Stimulated activated CD4-positive, alpha-beta T cell treated with anti-CD3 and anti-CD28 coated beads, Interleukin-2, amount 100 ng/mL, for 48 hours (primary cell): ENCODE measurements around the gene MIR17HG.
"Not testable (repeated sequence)": the region's sequence is repeated elsewhere in the genome, so short reads cannot be mapped to it uniquely, and the experiment has no call there.

ENCODE experiments used
- DNase-seq, 2 donors: peaks; one replicate each; pipeline ENCODE4 v3.0.0-alpha.2; 2020

MIR17HG gene

DNA sequence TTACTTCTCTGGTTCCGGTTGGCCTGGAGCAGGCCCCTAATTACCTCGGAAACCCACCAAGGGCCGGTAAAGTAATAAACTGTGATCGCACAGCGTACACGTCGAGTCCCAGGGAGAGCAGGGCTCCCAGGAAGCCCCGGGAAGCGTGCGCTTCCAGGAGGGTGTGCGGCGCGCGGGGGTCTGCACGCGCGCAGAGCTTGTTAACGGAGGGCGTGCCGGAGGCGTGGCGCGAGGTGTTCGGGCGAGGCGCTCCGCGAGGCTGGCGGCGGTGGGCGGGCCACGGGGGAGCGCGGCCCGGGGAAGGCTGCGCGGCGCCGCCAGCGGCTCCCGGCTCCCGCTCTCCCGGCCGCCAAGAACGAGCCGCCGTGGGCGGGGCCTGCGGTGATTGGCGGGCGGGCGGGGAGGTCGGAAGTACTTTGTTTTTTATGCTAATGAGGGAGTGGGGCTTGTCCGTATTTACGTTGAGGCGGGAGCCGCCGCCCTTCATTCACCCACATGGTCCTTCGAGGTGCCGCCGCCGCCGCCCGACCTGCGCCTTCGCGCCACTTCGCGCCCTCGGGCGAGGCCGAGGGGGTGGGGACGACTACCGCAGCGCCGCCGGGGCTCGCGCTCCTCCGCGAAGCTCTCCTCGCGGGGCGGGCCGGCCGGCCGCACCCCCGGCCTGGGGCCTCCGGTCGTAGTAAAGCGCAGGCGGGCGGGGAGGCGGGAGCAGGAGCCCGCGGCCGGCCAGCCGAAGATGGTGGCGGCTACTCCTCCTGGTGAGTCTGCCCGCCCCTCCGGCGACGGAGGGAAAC lies at the start of gene MIR17HG:
Gene MIR17HG (plus strand): TSS at position 486 of the 794 bp plus-strand sequence.
- DNase-seq = peak; percentile 84 to 85

DNA sequence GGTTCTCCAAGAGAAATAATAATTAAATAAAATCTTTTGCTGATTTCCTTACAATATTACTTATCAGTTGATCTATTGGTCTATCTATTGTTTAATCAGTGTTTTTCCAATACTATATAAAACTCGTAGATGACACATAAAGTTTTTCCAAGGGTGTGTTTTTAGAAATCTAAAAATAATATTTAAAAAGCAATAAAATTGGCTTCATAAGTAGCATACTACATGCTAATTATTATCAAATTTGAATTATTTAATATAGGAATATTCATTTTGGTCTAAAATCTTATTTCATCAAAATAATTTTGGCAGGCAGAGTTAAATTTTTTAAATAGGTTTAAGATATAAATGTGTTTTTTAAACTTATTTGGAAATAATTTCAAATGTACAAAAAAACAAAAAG lies 49.4 kb upstream of the MIR17HG start:
- DNase-seq = no peak

DNA sequence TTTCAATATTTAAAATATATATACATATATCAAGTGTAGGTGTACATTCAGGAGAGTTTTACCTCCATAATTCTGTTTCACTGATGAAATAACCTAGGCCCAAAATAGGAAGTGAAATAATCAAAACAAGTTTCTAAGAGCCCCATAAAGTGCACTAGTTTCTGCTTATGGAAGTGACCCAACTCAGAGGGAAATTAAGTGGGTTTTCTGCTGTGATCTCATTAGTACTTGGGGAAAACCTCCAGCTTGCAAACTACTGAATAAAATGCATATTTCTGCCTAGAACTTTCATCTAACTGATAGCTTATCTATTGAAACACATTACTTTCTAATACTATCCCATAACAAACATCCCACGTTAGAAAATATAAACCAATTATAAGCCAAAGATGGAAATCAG lies 45.4 kb upstream of the MIR17HG start:
- no peak for DNase-seq

DNA sequence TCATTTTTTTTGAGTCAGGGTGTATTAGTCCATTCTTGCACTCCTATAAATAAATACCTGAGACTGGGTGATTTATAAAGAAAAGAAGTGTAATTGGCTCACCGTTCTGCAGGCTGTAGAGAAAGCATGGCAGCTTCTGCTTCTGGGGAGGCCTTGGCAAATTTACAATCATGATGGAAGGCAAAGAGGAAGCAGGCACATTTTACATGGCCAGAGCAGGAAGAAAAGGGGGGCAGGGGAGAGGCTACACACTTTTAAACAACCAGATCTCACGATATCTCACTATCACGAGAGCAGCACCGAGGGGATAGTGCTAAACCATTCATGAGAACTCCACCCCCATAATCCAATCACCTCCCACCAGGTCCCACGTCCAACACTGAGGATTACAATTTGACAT lies 44.5 kb upstream of the MIR17HG start:
- DNase-seq = no peak

DNA sequence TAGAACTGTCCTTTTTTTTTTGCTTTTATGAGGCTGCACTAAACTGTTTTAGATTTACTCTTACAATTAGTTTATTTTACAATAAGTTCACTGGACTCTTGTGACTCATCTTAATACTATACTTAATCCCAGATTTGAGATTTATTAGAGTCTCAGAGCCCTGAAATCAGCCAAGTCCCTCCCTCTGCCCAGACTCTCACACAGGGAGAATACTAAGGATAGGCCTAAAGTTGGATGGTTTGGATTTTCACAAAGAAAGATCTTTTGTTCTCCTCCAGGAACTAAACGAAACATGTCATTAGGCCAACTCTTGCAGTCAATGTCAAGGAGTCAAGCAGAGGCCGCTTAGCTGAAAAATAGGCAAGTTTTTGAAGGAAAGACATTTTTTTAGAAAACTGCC lies 42.7 kb upstream of the MIR17HG start:
- DNase-seq = no peak

DNA sequence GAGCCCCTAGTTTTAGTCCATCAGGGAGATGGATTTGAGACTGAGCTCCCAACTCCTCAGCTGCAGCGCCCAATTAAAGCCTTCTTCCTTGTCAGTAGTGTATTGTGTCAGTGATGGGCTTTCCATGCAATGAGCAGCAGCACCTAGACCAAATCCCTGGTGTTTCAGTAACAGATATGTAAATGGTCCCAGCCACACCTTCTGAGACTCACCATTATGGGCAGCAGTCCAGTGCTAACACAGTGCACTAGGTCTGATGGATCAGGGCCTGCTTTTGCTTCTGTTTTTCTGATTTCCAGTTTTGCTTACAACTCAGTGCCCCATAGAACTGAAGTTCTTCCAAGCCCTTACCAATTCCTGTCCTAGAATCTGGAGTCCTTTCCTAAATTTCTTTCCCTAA lies 41.8 kb upstream of the MIR17HG start:
- no peak for DNase-seq

DNA sequence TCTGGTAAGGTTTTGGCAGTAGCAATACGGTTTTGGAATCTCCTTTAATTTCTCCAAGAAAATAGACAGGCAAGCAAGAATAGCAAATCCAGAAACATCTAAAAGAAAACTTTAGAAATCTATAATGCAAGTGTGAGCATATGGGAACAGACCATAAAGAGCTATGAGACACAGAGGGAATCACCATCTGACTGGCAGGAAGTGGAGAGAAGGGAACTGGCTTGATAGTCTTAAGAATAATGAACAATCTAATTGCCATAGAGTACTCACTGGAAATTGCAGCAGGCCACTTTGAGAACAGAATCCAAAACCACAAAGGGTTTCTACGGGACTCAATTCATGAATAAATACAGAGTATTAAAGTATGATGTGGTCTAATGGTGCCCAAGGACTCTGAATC lies 39.6 kb upstream of the MIR17HG start:
- no peak for DNase-seq

DNA sequence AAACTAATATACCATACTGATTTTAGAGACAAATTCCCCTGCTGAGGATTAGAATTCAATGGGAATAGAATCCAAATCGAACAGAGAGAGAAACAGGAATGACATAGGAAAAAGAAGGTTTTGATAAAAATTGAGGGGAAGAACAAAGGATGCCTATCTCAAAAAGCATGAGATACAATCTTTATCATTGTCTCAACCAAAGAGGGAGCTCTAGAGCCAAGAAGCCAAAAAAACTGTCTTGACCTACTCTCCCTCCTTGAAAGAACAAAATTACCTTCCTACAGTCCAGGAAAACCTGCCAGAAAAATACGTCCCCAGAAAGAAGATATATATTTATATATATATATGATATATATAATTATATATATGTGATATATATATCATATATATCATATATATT lies 39.2 kb upstream of the MIR17HG start:
- DNase-seq = no peak

DNA sequence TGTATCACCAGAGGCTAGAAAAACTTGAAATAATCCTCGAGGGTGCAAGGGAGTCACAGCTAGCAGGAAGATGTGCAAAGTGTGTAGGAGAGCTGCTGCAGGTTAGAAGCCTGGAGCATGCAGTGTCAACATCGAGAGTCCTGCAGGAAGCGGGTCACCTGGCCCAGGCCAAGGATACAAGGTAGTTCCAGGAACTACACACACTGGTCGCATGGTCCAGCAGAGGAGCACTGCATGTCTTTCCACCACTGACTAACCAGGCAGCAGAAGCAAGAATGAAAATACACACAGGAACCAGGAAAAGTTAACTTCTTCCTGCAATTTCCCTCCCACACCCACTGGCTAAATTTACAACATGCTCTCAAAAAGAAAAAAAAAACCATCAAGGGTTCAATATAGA lies 36.0 kb upstream of the MIR17HG start:
- DNase-seq = no peak

DNA sequence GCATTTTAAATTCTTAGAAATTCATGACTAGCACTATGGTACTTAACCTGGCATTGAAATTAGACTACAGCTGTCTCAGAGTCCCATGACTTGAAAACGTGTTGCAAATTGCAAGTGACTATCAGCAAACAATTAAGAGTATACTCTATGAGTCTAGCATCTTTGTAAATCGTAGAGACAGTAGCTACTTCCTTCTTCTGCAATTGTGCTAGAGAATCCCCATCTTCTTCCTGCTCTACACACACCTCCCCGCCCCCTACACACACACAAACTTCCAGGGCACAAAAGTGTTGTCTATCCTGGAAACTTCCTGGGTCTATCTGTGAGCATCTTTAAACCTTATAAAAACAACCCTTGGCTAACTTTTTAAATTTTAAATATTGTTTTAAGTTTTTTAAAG lies 35.2 kb upstream of the MIR17HG start:
- DNase-seq = no peak

DNA sequence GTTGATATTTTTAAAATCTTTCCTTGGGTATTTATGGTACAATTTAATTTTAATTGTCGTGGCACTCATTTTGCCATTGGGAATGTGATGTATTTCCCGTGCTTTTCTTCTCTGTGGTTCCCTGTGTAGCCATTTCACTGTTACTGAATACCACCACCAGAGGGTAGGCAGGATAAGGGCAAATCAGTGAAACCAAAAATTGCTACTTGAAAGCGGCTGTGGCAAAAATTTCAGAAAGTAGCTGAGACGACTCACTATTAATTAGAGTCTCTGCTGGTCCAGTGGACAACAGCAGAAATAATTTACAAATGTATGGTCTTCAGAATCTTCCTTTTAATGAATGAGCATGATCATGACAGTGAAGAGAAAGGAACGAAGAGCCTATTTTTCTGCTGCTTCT lies 34.4 kb upstream of the MIR17HG start:
- no peak for DNase-seq

DNA sequence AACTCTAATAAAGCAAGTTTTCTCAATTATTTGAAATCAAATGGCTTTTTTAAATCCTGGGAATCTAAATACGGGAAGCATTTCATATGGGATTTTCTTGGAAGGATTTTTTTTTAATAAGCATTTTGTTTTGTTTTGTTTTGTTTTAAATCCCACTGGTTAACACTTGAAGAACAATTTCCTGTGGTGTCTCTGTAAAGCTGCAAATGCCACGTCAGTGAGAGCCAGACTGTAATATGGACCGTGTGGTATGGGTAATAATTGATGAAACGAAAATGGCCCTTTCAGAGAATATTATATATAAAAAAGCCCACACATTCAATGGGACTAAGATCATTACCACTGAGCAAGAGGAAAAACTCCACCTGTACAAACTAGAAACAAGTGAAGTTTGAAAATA lies 33.9 kb upstream of the MIR17HG start:
- no peak for DNase-seq

DNA sequence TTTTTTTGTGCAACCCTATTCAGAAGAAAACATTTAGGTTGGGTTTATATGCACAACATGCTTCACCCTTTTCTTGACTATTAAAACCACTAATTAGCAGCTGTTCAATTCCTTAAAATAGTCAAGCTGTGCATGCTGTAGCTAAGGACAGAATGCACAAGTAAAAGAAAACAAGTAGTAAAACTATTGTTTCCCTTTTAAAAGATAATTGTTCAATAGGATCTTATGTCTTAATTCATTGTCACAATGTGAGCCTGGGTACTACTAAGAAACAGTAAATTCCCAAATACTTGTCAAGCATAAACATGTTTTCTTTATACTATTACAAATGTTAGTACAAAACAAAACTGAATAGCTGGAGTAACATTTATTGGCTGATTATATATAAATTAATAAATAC lies 32.6 kb upstream of the MIR17HG start:
- DNase-seq = no peak

DNA sequence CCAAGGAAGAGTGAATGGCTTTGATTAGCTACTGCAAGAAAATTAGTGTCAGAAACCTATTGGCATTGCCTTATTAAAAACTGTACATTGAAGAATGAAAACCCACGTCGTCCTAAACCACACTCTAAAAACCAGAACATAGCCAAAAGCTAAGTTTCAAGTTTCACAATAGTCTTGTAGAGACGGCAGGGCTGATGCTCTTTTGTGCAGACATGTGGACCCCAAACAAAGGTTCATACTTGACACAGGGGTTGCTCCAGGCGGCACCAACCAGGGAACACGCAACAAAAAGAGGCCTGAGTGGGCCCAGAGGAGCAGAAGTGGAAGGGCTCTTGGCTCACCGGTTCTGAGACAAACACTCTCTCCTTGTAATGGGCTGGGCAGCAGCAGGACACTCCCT lies 28.6 kb upstream of the MIR17HG start:
- no peak for DNase-seq

DNA sequence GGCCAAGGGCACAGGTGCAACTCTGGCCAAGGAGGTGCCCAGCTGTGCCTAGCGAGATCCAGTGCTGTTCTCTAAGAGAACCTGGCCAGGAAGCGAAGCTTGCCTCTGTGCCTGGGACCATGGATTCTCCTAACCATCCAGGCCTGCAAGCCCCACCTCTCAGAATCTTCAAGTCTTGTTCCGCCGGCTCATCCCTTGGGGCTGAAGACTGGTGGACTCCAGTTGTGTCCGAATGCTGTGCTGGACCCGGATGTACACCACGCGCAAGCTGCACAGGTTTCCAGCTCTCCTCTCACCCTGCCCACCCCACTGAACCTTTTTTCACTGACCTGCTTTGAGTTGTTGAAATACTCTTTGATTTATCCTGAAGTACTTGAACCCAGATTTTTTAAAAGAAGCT lies 27.5 kb upstream of the MIR17HG start:
- no peak for DNase-seq

DNA sequence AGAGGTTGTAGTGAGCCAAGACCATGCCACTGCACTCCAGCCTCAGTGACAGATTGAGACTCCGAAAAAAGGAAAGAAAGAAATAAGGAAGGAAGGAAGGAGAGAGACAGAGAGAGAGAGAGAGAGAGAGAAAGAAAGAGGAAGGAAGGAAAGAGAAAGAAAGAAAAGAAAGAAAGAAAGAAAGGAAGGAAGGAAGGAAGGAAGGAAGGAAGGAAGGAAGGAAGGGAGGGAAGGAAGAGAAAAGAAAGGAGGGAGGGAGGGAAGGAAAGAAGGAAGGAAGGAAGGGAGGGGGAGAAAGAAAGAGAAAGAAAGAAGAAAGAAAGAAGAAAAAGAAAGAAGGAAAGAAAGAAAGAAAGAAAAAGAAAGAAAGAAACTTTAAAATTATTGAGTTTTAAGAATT lies 26.5 kb upstream of the MIR17HG start:
- DNase-seq = not testable (repeated sequence)

DNA sequence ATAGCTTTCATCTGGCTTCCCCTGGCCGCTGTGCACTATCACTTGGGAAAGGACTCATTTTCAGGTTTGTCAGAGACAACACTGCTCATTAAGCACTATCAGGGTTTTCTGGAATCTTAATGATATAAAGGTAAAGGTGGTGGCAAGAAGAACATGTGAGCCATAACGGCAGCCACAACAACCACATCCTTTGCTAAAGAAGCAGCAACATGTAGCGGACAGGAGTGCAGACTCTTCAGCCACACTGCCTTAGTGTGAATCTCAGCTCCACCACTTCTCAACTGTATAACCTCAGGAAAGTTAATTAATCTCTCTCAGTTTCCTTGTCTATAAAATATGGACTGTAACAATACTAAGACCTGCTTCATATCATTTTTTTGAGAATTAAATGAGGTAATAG lies 24.1 kb upstream of the MIR17HG start:
- no peak for DNase-seq

DNA sequence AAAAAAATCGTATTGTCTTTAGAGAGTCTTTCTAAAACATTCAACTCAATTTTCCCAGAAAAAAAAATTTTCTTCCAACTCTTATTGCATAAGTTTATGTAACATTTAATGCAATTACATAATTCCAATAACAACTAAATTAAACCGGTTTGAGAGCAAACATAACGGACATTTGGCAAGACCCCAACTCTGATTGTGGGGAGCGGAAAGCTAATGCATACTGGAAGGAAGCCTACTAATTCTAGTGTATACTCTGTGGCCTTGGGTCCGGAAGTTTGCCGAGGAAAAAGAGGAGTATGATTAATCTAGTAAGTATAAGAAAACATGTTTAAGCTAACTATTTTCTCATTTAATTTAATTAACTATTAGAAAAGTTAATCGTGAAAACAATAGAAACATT lies 21.3 kb upstream of the MIR17HG start:
- no peak for DNase-seq

DNA sequence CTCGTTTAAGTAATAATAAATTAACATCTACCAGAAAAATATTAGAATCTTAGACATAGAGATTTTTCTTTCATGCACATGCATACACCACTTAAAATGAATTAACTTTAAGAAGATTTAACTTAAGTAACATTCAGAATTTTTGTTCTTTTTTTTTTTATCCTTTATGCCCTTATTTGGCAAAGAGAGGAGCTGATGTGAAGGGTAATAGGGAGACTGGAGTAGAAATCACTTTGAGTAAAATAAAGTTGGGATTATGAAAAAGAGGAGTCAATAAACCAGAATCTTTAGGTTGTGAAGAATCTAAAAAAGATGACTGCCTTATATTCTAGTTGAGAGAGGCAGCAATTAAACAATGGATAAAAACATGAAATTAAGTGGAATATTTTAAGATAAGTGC lies 18.8 kb upstream of the MIR17HG start:
- no peak for DNase-seq

DNA sequence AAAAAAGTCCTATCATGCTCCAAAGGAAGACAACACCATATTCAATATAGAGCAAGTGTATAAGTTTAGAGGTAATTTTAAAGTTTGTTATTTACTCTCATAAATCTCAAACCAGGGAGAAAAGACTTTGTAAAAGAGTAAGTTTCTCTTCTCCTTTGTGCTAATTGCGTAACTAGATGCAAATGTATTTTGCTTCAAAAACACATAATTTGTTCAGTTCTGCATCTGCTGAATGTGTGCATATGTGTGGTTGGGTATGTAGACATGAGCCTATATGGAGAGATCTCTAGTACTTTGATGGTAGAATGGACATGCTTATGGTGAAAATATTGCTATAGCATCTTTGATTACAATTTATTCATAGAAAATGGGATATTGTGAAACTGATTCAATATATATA lies 17.8 kb upstream of the MIR17HG start:
- DNase-seq = no peak

DNA sequence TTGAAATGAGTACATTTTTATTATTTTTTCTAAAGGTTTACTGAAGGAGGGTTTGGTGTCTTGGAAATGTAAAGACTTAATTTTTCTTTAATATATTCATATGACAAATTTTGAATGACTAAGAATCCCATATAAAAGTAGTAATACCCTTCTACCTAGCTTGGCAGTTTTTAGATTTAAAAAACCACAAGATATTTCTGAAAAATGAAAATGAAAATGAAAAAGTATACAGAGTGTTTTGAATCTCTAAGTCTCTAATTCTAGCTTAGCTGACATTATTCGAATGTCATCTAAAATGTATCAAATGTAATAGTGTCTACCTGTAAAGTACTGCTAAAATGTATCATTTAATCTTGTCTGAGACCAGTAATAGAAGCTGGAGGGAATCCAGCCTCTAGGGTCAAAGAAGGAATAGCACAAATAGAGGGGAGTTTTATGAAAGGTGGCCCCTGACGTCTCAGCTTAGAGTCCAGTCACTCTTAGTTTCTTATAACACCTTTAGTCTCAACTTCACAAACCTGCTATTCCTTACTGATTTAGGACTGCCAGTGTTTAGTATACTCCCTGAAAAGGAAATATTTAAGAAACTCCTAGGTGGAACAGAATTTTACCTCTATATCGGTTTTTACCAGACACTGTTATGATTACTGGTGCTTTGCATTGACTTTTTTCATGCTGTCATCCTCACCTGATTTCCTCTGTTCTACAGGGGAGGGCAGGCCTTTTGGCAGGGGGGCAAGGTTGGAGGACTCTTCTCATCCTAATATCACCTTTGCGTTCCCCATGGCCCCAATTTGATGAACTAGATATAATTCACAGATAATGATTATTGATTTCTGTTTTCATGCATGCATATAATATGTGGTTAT lies 16.2 kb upstream of the MIR17HG start:
- no peak for DNase-seq

DNA sequence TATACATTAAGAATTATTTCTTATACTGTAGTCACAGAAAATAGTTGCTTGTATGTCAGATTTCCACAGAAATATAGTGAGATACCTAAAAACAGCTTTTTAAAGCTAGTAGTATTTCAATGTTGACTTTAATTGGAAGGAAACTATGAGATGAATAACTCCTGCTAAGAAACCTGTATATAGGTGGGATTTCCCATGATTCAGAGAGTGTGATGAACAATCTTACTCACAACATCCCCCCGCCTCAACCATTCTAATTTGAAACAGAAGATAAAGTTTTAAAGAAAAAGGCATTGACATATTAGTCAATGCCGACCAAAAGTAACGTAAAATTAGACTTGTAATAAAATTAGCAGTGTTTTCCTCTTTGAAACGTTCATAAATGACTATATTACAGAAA lies 1.4 kb upstream of the MIR17HG start:
- no peak for DNase-seq

DNA sequence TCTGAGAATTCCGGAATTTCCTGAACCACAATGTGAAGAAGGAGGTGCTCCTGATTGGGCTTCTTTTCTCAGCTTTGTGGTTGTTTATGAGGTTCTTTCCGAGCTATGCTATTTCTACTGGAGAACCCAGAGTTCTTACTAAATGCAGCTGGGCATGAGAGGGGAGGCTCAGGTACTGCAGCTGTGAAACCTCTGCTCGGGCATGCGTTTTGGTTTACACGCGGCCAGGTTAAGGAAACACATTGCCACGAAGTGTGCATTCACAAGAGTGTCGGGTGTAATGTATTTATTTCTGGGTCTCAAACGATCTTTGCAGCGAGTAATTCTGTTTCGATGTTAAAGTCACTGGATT lies 661 bp upstream of the MIR17HG start:
- peak in 1 of 2 donors; percentile 49 for DNase-seq
